Lower leg skin (tissue), 3 donors: ENCODE measurements around the gene PDHB.

Experiments used
- POLR2A ChIP-seq, 2 donors: fragments of 450-650 bp; IDR thresholded peaks; one replicate each; pipeline ENCODE4 v1.6.1; 2016 to 2017; ENCODE audit warnings: antibody characterized with exemption in 2 of 2, mild to moderate bottlenecking in 1 of 2, moderate library complexity in 1 of 2
- TF ChIP-seq, protein P1 (sequence below), 3 donors: fragments of 450-650 bp; IDR thresholded peaks; one replicate each; pipeline ENCODE4 v1.5.1; 2016; ENCODE audit warnings: antibody characterized with exemption in 3 of 3, mild to moderate bottlenecking in 3 of 3, moderate library complexity in 2 of 3

DNA sequence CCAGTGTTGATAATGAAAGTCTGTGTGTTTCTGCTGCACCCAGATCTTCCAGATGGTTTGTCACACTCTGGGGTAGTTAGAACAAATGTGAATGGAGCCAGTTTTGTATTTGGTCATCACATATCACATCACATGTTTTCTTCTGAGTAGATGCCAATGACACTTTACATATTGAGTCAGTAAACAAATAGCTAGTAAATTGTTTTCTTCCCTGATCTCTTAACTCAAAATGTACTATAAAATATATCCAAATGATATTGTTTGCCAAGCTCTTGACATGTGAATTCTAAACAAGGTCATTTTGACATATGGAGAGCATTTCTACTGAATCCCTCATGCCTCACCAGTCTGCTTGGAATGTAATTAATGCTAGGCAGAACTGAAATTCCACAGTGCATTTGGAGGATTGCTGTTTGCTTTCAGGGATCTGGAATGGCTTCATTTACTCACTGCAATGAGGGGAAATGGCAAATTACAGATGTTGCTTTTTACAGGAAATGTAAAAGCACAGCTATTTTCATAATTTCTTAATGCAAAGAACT lies 45.0 kb downstream of the PDHB start:
- TF ChIP-seq, protein P1, sequence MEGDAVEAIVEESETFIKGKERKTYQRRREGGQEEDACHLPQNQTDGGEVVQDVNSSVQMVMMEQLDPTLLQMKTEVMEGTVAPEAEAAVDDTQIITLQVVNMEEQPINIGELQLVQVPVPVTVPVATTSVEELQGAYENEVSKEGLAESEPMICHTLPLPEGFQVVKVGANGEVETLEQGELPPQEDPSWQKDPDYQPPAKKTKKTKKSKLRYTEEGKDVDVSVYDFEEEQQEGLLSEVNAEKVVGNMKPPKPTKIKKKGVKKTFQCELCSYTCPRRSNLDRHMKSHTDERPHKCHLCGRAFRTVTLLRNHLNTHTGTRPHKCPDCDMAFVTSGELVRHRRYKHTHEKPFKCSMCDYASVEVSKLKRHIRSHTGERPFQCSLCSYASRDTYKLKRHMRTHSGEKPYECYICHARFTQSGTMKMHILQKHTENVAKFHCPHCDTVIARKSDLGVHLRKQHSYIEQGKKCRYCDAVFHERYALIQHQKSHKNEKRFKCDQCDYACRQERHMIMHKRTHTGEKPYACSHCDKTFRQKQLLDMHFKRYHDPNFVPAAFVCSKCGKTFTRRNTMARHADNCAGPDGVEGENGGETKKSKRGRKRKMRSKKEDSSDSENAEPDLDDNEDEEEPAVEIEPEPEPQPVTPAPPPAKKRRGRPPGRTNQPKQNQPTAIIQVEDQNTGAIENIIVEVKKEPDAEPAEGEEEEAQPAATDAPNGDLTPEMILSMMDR (IDR thresholded peaks at IDR 0.05) = no peak
- TF ChIP-seq POLR2A (IDR thresholded peaks at IDR 0.05) = no peak
